B cell (primary cell): ENCODE results near the gene DOCK3. TPM values are rescaled to one million over a fixed set of nuclear protein-coding genes. Genes with fewer than 3 reads are reported as not detected.

Experiments used
- ATAC-seq: fragments of 200-7000 bp; cut with Tn5 transposase; one replicate; pipeline ENCODE4 v1.10.0; 2021; ENCODE audit warnings: low read depth, mild to moderate bottlenecking, moderate number of reproducible peaks, moderate library complexity
- CTCF ChIA-PET: fragments of 350-600 bp; sonication (Branson Sonifier 250); formaldehyde crosslinking; loops from one replicate; lab custom pipeline; 2021; ENCODE audit warnings: antibody characterized with exemption, inconsistent platforms; lab: Charles Lee
- POLR2A ChIA-PET: fragments of 350-600 bp; sonication (Branson Sonifier 250); formaldehyde crosslinking; loops from one replicate; lab custom pipeline; 2021; ENCODE audit warnings: antibody characterized with exemption; lab: Charles Lee
- DNase-seq: peaks from one replicate; pipeline ENCODE4 v3.0.0; 2013
- H2AFZ ChIP-seq: 2 replicates; pipeline ENCODE4 v1.6.1; 2012; ENCODE audit warnings: mild to moderate bottlenecking, low read depth, low read length; ENCODE audit not compliant: insufficient read depth, poor library complexity, severe bottlenecking
- H3K27ac ChIP-seq, 2 donors: 1 replicate in 1 of 2; 2 replicates in 1 of 2; pipeline ENCODE4 v1.5.1; 2012 to 2013; ENCODE audit warnings: low read length in 2 of 2, mild to moderate bottlenecking in 2 of 2, moderate library complexity in 1 of 2
- H3K27me3 ChIP-seq, 4 experiments: fragments of 200-600 bp in 1 of 4; sonication (generic) in 1 of 4; replicated peaks in 1 of 4; 1 replicate in 2 of 4; 2 replicates in 2 of 4; pipeline versions ENCODE4 v1.6.1 to v1.7.0; 2013 to 2016; ENCODE audit warnings: low read length in 3 of 4, mild to moderate bottlenecking in 2 of 4, mixed read lengths in 1 of 4, moderate library complexity in 1 of 4; ENCODE audit not compliant: insufficient read depth in 4 of 4, control insufficient read depth in 3 of 4; ENCODE audit errors: control extremely low read depth in 1 of 4
- H3K36me3 ChIP-seq, 2 experiments: replicated peaks in 1 of 2; 1 replicate in 1 of 2; 2 replicates in 1 of 2; pipeline versions ENCODE4 v1.6.1 to v1.7.1; 2013; ENCODE audit warnings: low read length in 1 of 2; ENCODE audit not compliant: insufficient read depth in 2 of 2, control insufficient read depth in 1 of 2; ENCODE audit errors: control extremely low read depth in 1 of 2, extremely low read depth in 1 of 2
- H3K4me1 ChIP-seq, 2 donors: fragments of 200-600 bp in 1 of 2; sonication (generic) in 1 of 2; 1 replicate in 1 of 2; 2 replicates in 1 of 2; pipeline versions ENCODE4 v1.5.1 to v1.6.1; 2013 to 2017; ENCODE audit warnings: low read length in 2 of 2; ENCODE audit not compliant: control insufficient read depth in 2 of 2, insufficient read depth in 2 of 2
- H3K4me2 ChIP-seq: replicated peaks from 2 replicates; pipeline ENCODE3; 2012; ENCODE audit warnings: mild to moderate bottlenecking, low read depth, low read length; ENCODE audit not compliant: poor library complexity, severe bottlenecking
- H3K4me3 ChIP-seq, 5 experiments: fragments of 200-600 bp in 1 of 5; sonication (generic) in 1 of 5; 1 replicate in 3 of 5; 2 replicates in 2 of 5; pipeline versions ENCODE4 v1.5.1 to v1.7.0; 2011 to 2016; ENCODE audit warnings: low read length in 4 of 5, mild to moderate bottlenecking in 4 of 5, low read depth in 2 of 5, control low read depth in 1 of 5, moderate library complexity in 1 of 5; ENCODE audit not compliant: insufficient read depth in 1 of 5; ENCODE audit errors: control extremely low read depth in 1 of 5, extremely low read depth in 1 of 5
- H3K79me2 ChIP-seq: fragments of 200-600 bp; sonication (generic); one replicate; pipeline ENCODE4 v1.6.0; 2016; ENCODE audit warnings: low read length; ENCODE audit not compliant: control insufficient read depth, insufficient read depth
- H3K9ac ChIP-seq: fragments of 200-600 bp; sonication (generic); 2 replicates; pipeline ENCODE4 v1.6.1; 2017; ENCODE audit warnings: mild to moderate bottlenecking, low read length, moderate library complexity
- H3K9me3 ChIP-seq, 3 donors: one replicate each; pipeline versions ENCODE4 v1.6.1 to v1.7.1; 2013; ENCODE audit warnings: low read length in 2 of 3; ENCODE audit not compliant: control insufficient read depth in 2 of 3, insufficient read depth in 1 of 3; ENCODE audit errors: control extremely low read depth in 1 of 3
- H4K20me1 ChIP-seq: 2 replicates; pipeline ENCODE4 v1.6.0; 2012; ENCODE audit warnings: mild to moderate bottlenecking, low read length; ENCODE audit not compliant: insufficient read depth, control insufficient read depth, poor library complexity, severe bottlenecking
- H3K27ac Mint-ChIP-seq: one replicate; pipeline ENCODE4 v1.8.0; 2021; ENCODE audit warnings: mixed read lengths
- H3K27me3 Mint-ChIP-seq: one replicate; pipeline ENCODE4 v1.8.0; 2021; ENCODE audit warnings: mixed read lengths
- H3K4me1 Mint-ChIP-seq: one replicate; pipeline ENCODE4 v1.8.0; 2021; ENCODE audit warnings: mixed read lengths
- H3K4me3 Mint-ChIP-seq: one replicate; pipeline ENCODE4 v1.8.0; 2021; ENCODE audit warnings: mixed read lengths
- H3K9me3 Mint-ChIP-seq: one replicate; pipeline ENCODE4 v1.8.0; 2022; ENCODE audit warnings: mixed read lengths; ENCODE audit not compliant: insufficient read depth
- CTCF ChIP-seq: fragments of 200-600 bp; IDR thresholded peaks from one replicate; pipeline ENCODE4 v1.8.0; 2022; ENCODE audit warnings: antibody characterized with exemption, mild to moderate bottlenecking
- EZH2 ChIP-seq: IDR thresholded peaks from 2 replicates; pipeline ENCODE4 v1.6.1; 2012; ENCODE audit warnings: borderline replicate concordance, low read depth, mild to moderate bottlenecking, moderate library complexity, low read length; ENCODE audit not compliant: insufficient read depth, poor library complexity, severe bottlenecking
- WGBS: methylation state at CpG from one replicate; pipeline ENCODE4 v1.1.5; 2013; ENCODE audit warnings: missing lambda C conversion rate; ENCODE audit not compliant: insufficient coverage; 5-methylcytosine and 5-hydroxymethylcytosine counted together
- intact Hi-C: fragments of 100-400 bp; cut with micrococcal nuclease; formaldehyde crosslinking; loops from one replicate; pipeline ENCODE4 v1.10.0; 2022
- polyA plus RNA-seq: library from polyadenylated mRNA; depleted of rRNA; stranded (reverse); fragments of >200 nt; gene quantifications from 2 replicates; pipeline ENCODE4 v1.2.3, GENCODE V29; 2012
- total RNA-seq, 2 donors: library from RNA; stranded (reverse); fragments of 120-200 nt in 1 of 2; gene quantifications; 1 replicate in 1 of 2; 2 replicates in 1 of 2; pipeline versions ENCODE4 v1.2.3 to v1.2.4, GENCODE V29; 2013 to 2022

DOCK3 gene
- total and polyA plus RNA-seq, 2 donors (not counting 1 experiment from before 2014, with no cell fraction given) = 0.06 to 0.30 TPM

- POLR2A ChIA-PET = no interaction called here
- Histone ChIP-seq H3K79me2 (peaks cover 73% of the 10 kb centered on the region), H3K4me1 (peaks cover 21 to 30% of the 10 kb centered on the region in 2 donors), H3K27ac (no peak overlapping the region), H3K9ac (no peak overlapping the region), H3K4me2 (no peak overlapping the region), H3K36me3 (peaks cover 1 to 10% of the 10 kb centered on the region in 2 experiments), H2AFZ (no peak overlapping the region), H3K4me3 (no peak overlapping the region), H4K20me1 (peaks cover 41% of the 10 kb centered on the region), H3K9me3 (peaks cover 0 to 4% (median 0%) of the 10 kb centered on the region in 3 donors), H3K27me3 (no peaks in the 10 kb centered on the region)
- no peak overlapping the region for H3K27ac Mint-ChIP-seq
- CTCF ChIA-PET = interaction anchor here (1.1 to 14.0 kb wide), 3 partner anchors 9 to 27 kb away, joined by 3 to 224 read pairs (median 5); no protein-coding TSS in a partner anchor
- H3K27me3 Mint-ChIP-seq = no peaks in the 10 kb centered on the region
- H3K4me1 Mint-ChIP-seq = peaks cover 41% of the 10 kb centered on the region
- intact Hi-C loops = no loop called here
- no peaks in the 10 kb centered on the region for H3K9me3 Mint-ChIP-seq
- ATAC-seq (no peak), DNase-seq (no peak)
- no peak overlapping the region for H3K4me3 Mint-ChIP-seq
- 62% methylated on average over 14 of the region's 18 CpGs for WGBS
- no peak for TF ChIP-seq CTCF
- TF ChIP-seq EZH2 = no peak
These were observed 49.2 kb upstream of the DOCK3 start for GRCh38 chr3:50625231-50626182.

- intact Hi-C loops = no loop called here
- no peak for TF ChIP-seq CTCF
- TF ChIP-seq EZH2 = no peak
- H3K9me3 Mint-ChIP-seq = no peaks in the 10 kb centered on the region
- H3K27me3 ChIP-seq = no peaks in the 10 kb centered on the region
- no peak overlapping the region for H3K4me2 ChIP-seq
- no peak overlapping the region for H3K4me3 ChIP-seq
- peaks cover 0 to 4% (median 0%) of the 10 kb centered on the region in 3 donors for H3K9me3 ChIP-seq
- peaks cover 1 to 7% of the 10 kb centered on the region in 2 experiments for H3K36me3 ChIP-seq
- DNase-seq = no peak
- peaks cover 46% of the 10 kb centered on the region for H4K20me1 ChIP-seq
- H3K79me2 ChIP-seq = peaks cover 72% of the 10 kb centered on the region
- peaks cover 18 to 32% of the 10 kb centered on the region in 2 donors for H3K4me1 ChIP-seq
- H3K4me1 Mint-ChIP-seq = peaks cover 45% of the 10 kb centered on the region
- WGBS = 67% methylated on average over 3 of the region's 3 CpGs
- ChIA-PET CTCF (interaction anchor here (1.1 to 1.3 kb wide), 2 partner anchors 10 to 13 kb away, joined by 3 to 5 read pairs; no protein-coding TSS in a partner anchor), POLR2A (no interaction called here)
- ATAC-seq = no peak
- H3K27me3 Mint-ChIP-seq = no peaks in the 10 kb centered on the region
- H2AFZ ChIP-seq = no peak overlapping the region
- no peak overlapping the region for H3K4me3 Mint-ChIP-seq
- no peak overlapping the region for H3K27ac Mint-ChIP-seq
- no peak overlapping the region for H3K27ac ChIP-seq
- no peak overlapping the region for H3K9ac ChIP-seq
These were observed 48.3 kb upstream of the DOCK3 start for GRCh38 chr3:50626401-50626800.
